ENCODE measurements around the gene B4GALT6. TPM values are rescaled to one million over a fixed set of nuclear protein-coding genes. Genes with fewer than 3 reads are reported as not detected.

The B4GALT6 gene
- total RNA-seq, 1 donor from 2014 or later = 5.3 TPM

DNA sequence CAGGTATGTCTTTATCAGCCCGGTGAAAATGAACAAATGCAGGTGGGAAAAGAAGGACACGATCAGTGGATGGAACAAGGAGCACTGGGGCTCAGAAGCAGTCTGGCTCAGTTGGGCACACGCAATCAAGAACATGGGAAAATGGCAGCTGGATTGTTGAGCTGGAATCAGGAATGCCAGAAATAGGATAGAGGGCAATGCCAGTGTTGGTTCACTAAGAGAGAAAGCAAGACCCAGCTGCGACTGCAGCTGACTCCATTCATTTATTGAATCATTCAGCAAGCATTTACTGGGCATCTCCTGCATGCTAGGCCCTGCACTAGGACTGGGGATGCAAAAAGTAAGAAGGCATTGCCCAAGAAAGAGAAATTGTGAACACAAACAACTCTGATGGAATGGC, 106.3 kb downstream of the B4GALT6 start:
- intact Hi-C loops (cut with DNase I) = no loop called here
- no peak for DNase-seq (ENCODE audit: low spot score)

- intact Hi-C loops (cut with DNase I) = no loop called here
- no peak for DNase-seq (ENCODE audit: low spot score)
These were observed 107.2 kb downstream of the B4GALT6 start for GRCh38 chr18:31577195-31577594.

DNA sequence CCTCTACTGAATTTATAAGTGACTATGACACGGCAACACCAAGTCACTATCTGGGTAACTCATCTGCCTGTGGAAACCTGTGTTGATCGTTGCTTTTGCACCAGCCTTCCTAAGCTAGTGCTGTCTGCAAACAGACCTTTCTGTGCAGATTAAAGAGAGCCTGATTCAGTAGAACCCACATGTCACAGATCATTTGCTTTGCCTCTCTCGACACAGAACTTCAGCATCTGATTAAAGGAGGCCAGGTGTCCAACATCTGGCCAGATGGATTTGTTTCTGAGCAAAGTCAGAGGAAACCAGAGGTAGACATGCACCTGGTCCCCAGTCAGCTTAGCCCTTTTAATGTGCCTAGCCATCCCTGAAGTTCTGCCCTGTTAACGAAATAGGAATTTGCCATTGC, 107.7 kb downstream of the B4GALT6 start:
- DNase-seq (ENCODE audit: low spot score) = no peak
- intact Hi-C loops (cut with DNase I) = no loop called here

DNA sequence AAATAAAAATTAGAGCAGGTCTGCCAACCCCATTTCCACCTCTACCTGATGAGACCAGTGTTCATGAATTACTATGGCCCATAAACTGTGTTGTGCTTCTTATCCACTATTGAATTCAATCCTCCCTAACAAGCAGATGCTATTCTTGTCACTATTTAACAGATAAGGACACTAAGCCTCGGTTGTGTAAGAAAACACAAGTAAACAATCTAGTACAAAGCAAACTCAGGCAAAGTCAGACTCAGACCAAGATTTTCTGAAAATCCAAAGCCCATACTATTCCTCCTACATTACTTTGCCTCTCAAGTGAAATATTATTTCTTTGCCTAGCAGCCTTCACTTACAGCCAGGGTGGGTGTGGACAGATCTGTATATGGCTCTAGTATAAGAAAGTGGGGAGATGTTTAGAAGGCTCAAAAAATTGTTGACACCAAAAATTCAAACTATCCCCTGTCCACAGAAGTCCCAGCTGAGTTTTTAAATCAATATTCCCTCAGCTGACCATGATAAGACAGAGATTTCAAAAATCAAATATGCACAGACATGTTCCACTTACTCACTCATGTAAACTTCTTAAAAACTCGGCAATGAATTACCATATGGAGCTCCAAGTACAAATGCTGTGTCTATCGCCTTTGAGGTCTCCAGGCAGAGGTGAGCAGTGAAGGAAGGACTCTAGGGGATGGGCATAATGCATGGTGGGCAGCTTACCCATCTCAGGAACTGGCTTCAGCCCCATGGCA, 108.7 kb downstream of the B4GALT6 start:
- intact Hi-C loops (cut with DNase I) = no loop called here
- no peak for DNase-seq (ENCODE audit: low spot score)

DNA sequence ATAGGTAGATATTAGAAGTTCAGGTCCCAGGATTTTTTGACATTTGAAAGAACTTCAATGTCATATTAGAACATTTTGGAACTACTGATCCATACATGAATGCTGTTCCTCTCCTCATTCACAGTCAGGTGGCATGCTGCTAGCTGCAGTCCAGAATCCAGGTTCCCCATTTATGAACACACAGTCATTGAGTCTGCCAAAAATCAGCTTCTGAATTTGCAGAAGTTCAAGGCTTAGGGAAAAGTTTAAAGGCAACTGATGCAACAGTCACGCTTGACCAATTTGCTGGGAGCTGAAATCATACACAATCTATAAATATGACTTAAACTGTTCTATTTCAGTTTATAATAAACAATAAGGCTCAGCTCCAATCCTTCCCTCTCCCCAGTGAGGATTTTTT, 110.0 kb downstream of the B4GALT6 start:
- DNase-seq (ENCODE audit: low spot score) = no peak
- intact Hi-C loops (cut with DNase I) = no loop called here

Other genes with a start within 250 kb of the B4GALT6 start
- not detected for gene DSG3, start 236.8 kb downstream of the B4GALT6 start, total RNA-seq
- gene DSG2, start 186.4 kb downstream of the B4GALT6 start, total RNA-seq = 34.4 TPM
- not detected for gene TTR, start 92.7 kb downstream of the B4GALT6 start, total RNA-seq
- not detected for gene SLC25A52, start 76.3 kb upstream of the B4GALT6 start, total RNA-seq